ENCODE measurements around the gene ASCC2.

ASCC2 gene

GRCh38 chr22:29827091-29827490 lies 11.0 kb downstream of the ASCC2 start:
- H3K4me3 ChIP-seq (ENCODE audit: low read depth, low read length) = no peak overlapping the region
- no peak for TF ChIP-seq CTCF (IDR thresholded peaks at IDR 0.05; ENCODE audit: low read depth, low read length)

- no peak for TF ChIP-seq CTCF (IDR thresholded peaks at IDR 0.05; ENCODE audit: low read depth, low read length)
- no peak overlapping the region for H3K4me3 ChIP-seq (ENCODE audit: low read depth, low read length)
These were observed 12.5 kb downstream of the ASCC2 start for GRCh38 chr22:29825578-29825977.

GRCh38 chr22:29824677-29825076 lies 13.4 kb downstream of the ASCC2 start:
- no peak for TF ChIP-seq CTCF (IDR thresholded peaks at IDR 0.05; ENCODE audit: low read depth, low read length)

GRCh38 chr22:29821291-29822016 lies 16.6 kb downstream of the ASCC2 start:
- no peak for TF ChIP-seq CTCF (IDR thresholded peaks at IDR 0.05; ENCODE audit: low read depth, low read length)
- no peak overlapping the region for H3K4me3 ChIP-seq (ENCODE audit: low read depth, low read length)

More at GRCh38 chr22:29824677-29825076, 13.4 kb downstream of the ASCC2 start:
- no peak overlapping the region for H3K4me3 ChIP-seq (ENCODE audit: low read depth, low read length)

- no peak for TF ChIP-seq CTCF (IDR thresholded peaks at IDR 0.05; ENCODE audit: low read depth, low read length)
- H3K4me3 ChIP-seq (ENCODE audit: low read depth, low read length) = no peak overlapping the region
These were observed 17.1 kb downstream of the ASCC2 start for GRCh38 chr22:29820961-29821290.

- no peak overlapping the region for H3K4me3 ChIP-seq (ENCODE audit: low read depth, low read length)
- no peak for TF ChIP-seq CTCF (IDR thresholded peaks at IDR 0.05; ENCODE audit: low read depth, low read length)
These were observed 18.6 kb downstream of the ASCC2 start for GRCh38 chr22:29819501-29819900.

GRCh38 chr22:29817724-29818123 lies 20.4 kb downstream of the ASCC2 start:
- no peak for TF ChIP-seq CTCF (IDR thresholded peaks at IDR 0.05; ENCODE audit: low read depth, low read length)
- H3K4me3 ChIP-seq (ENCODE audit: low read depth, low read length) = no peak overlapping the region

Measured in WI38 (cell line).